Choroid plexus epithelial cell (primary cell): ENCODE data around the gene SAMHD1.
"Not testable (repeated sequence)": the region's sequence is repeated elsewhere in the genome, so short reads cannot be mapped to it uniquely, and the experiment has no call there.

ENCODE experiments used
- DNase-seq: peaks from one replicate; pipeline ENCODE4 v3.0.0-alpha.2; 2010; ENCODE audit warnings: low read depth
- H3K4me3 ChIP-seq: 2 replicates; pipeline ENCODE4 v1.5.1; 2011; ENCODE audit warnings: low read depth, mild to moderate bottlenecking, control low read depth, low read length, moderate library complexity
- TF ChIP-seq, protein P1 (sequence below): conservative IDR thresholded peaks from 2 replicates; pipeline ENCODE4 v1.5.1; 2011; ENCODE audit warnings: low read depth, mild to moderate bottlenecking, control low read depth, inconsistent platforms, low read length, moderate library complexity

The SAMHD1 gene

DNA sequence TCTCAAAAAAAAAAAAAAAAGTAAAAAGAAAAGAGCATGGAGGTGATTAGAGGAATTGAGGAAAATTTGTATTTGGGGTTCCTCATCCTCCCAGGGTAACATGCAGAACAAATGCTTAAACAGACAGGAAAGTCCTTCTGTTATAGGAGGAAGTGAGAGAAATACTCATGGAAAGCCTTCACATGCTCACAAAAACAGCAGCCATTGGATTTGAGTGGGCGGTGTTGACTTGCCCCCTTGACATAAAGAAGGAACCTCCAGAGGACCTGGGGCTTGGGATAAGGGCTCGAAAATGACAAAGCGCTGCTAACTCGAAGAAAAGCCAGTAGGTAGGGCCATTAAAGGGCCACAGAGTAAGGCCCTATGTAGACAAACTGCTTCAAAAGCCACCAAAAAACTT lies 17.5 kb upstream of the SAMHD1 start:
- DNase-seq = no peak
- no peak overlapping the region for H3K4me3 ChIP-seq
- TF ChIP-seq, protein P1, sequence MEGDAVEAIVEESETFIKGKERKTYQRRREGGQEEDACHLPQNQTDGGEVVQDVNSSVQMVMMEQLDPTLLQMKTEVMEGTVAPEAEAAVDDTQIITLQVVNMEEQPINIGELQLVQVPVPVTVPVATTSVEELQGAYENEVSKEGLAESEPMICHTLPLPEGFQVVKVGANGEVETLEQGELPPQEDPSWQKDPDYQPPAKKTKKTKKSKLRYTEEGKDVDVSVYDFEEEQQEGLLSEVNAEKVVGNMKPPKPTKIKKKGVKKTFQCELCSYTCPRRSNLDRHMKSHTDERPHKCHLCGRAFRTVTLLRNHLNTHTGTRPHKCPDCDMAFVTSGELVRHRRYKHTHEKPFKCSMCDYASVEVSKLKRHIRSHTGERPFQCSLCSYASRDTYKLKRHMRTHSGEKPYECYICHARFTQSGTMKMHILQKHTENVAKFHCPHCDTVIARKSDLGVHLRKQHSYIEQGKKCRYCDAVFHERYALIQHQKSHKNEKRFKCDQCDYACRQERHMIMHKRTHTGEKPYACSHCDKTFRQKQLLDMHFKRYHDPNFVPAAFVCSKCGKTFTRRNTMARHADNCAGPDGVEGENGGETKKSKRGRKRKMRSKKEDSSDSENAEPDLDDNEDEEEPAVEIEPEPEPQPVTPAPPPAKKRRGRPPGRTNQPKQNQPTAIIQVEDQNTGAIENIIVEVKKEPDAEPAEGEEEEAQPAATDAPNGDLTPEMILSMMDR = no peak

DNA sequence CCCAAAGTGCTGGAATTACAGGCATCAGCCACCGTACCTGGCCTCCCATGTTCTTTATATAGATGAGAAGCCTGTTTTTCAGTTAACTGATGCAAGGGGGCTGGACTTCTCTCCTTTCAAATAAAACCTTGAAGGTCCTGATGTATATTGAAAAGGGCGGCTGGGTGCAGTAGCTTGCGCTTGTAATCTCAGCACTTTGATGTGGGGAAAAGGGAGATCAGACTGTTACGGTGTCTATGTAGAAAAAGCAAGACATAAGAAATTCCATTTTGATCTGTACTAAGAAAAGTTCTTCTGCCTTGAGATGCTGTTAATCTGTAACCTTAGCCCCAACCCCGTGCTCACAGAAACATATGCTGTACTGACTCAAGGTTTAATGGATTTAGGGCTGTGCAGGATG lies 16.1 kb upstream of the SAMHD1 start:
- TF ChIP-seq, protein P1 = no peak
- no peak for DNase-seq
- H3K4me3 ChIP-seq = no peak overlapping the region

DNA sequence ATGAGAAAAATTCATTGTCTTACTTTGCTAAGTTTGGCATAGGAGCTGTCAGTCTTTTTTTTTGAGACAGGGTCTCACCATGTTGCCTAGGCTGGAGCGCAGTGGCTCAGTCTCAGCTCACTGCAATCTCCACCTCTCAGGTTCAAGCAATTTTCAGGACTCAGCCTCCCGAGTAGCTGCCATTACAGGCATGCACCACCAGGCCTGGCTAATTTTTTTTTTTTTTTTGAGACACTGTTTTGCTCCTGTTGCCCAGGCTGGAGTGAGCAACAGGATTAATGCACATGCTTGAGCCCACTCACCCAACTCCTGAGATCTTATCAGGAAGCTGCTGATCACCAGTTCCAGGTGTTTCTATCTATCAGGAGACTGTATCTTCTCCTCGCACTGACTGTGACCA lies 15.5 kb upstream of the SAMHD1 start:
- TF ChIP-seq, protein P1 = peak; percentile 7

DNA sequence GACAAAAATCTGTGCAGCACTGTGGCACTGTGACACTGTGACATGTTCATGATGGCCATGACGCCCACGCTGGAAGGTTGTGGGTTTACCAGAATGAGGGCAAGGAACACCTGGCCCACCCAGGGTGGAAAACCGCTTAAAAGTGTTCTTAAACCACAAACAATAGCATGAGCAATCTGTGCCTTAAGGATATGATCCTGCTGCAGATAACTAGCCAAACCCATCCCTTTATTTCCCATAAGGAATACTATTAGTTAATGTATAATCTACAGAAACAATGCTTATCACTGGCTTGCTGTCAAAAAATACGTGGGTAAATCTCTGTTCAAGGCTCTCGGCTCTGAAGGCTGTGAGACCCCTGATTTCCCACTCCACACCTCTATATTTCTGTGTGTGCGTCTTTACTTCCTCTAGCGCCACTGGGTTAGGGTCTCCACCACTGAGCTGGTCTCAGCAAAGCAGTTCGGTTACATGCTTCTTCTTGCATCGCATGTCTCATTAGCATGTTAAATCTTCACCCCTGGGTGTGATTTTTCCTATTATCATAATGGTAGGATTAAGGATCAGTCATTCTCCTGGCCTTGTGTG lies 10.9 kb upstream of the SAMHD1 start:
- DNase-seq, H3K4me3 ChIP-seq: not testable (repeated sequence)

More for the DNA sequence above, 15.5 kb upstream of the SAMHD1 start:
- not testable (repeated sequence) for DNase-seq, H3K4me3 ChIP-seq

DNA sequence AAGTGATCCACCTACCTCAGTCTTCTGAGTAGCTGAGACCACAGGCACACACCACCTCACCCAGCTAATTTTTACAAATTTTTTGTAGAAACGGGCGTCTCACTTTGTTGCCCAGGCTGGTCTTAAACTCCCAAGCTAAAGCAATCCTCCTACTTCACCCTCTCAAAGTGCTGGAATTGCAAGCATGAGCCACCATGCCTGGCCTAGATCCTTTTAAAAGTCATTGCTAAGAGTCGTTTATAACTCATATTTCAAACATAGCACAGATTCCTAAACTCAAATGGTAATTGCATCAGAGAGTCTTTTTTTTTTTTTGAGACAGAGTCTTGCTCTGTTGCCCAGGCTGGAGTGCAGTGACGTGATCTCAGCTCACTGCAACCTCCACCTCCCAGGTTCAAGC lies 7.7 kb upstream of the SAMHD1 start:
- no peak overlapping the region for H3K4me3 ChIP-seq
- DNase-seq = peak; percentile 26
- TF ChIP-seq, protein P1 = no peak

DNA sequence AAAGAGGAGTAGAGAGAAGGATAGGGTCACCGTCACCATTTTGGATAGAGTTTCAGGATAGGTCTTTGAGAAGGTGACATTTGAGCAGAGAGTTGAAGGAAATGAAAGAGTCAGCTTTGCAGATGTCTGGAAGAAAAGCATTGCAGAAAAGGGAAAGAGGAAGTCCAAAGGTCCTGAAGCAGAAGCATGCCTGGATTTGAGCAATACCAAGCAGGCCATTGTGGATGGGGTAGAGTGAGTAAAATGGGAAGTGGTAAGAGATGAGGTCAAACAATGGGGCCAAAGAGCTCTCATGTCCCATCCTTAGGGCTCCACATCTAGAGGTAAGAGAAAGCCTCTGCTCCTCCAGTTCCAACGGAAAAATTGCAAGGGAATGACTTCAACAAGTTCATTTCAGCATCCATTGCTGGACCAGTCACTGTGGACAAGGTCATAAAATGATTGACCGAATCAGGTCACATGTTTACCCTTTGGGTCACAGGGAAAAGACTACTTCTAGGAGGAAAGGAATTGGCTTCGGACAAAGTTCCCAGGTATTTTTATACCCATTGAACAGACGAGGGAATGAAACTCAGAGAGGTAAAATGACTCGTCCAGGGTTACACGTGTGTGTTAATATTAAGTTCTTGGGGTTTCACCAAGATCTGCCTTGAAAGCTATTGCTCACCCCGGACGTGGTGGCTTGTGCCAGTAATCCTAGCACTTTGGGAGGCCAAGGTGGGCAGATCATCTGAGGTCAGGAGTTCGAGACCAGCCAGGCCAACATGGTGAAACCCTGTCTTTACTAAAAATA lies 6.6 kb upstream of the SAMHD1 start:
- no peak for DNase-seq
- H3K4me3 ChIP-seq = no peak overlapping the region
- TF ChIP-seq, protein P1 = no peak

DNA sequence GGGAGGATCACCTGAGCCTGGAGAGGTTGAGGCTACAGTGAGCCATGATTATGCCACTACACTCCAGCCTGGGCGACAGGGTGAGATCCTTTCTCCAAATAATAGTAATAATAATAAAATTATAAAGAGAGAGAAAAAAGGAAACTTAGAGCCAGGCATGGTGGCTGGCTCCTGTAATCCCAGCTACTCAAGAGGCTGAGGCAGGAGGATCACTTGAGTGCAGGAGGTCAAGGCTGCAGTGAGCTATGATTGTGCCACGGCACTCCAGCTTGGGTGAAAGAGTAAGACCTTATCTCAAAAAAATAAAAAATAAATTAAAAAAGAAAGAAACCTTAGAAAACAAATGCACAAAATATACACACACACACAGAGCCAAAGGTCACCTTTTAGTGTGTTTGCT lies 5.2 kb upstream of the SAMHD1 start:
- no peak overlapping the region for H3K4me3 ChIP-seq
- TF ChIP-seq, protein P1 = no peak
- DNase-seq = no peak
